Upper lobe of left lung (tissue), 6 donors: ENCODE measurements around the gene ARHGAP10. TPM values are rescaled to one million over a fixed set of nuclear protein-coding genes. Genes with fewer than 3 reads are reported as not detected.

Experiments
- ATAC-seq, 2 donors: fragments of 200-7000 bp; cut with Tn5 transposase; one replicate each; pipeline ENCODE4 v1.9.1; 2022; ENCODE audit warnings: mild to moderate bottlenecking in 2 of 2, moderate library complexity in 2 of 2; ENCODE audit not compliant: low FRiP score in 2 of 2
- DNase-seq, 2 donors: peaks; one replicate each; pipeline ENCODE4 v3.0.0-alpha.2; 2019 to 2020
- H3K27ac ChIP-seq, 4 donors: fragments of 200-600 bp; sonication (generic); one replicate each; pipeline ENCODE4 v1.5.1; 2016 to 2019
- H3K27me3 ChIP-seq, 4 donors: fragments of 200-600 bp; sonication (generic); one replicate each; pipeline ENCODE4 v1.5.1; 2017 to 2019
- H3K36me3 ChIP-seq, 4 donors: fragments of 200-600 bp; sonication (generic); one replicate each; pipeline ENCODE4 v1.5.1; 2016 to 2019
- H3K4me1 ChIP-seq, 4 donors: fragments of 200-600 bp; sonication (generic); one replicate each; pipeline ENCODE4 v1.5.1; 2018 to 2019
- H3K4me3 ChIP-seq, 4 donors: fragments of 200-600 bp; sonication (generic); one replicate each; pipeline ENCODE4 v1.5.1; 2017 to 2019; ENCODE audit warnings: mild to moderate bottlenecking in 2 of 4, moderate library complexity in 1 of 4
- H3K9me3 ChIP-seq, 4 donors: fragments of 200-600 bp; sonication (generic); one replicate each; pipeline ENCODE4 v1.5.1; 2018 to 2019
- CTCF ChIP-seq, 6 experiments: fragments of 450-650 bp in 4 of 6; fragments of 200-600 bp in 2 of 6; sonication (generic) in 2 of 6; IDR thresholded peaks; one replicate each; pipeline ENCODE4 v1.5.1; 2016 to 2019; ENCODE audit warnings: antibody characterized with exemption in 6 of 6
- EP300 ChIP-seq, 4 donors: sonication (generic); formaldehyde crosslinking; IDR thresholded peaks; one replicate each; pipeline ENCODE4 v1.5.1; 2017; ENCODE audit warnings: antibody characterized with exemption in 4 of 4, control low read depth in 2 of 4
- POLR2A ChIP-seq, 4 donors: fragments of 450-650 bp; IDR thresholded peaks; one replicate each; pipeline ENCODE4 v1.5.1; 2016 to 2017; ENCODE audit warnings: antibody characterized with exemption in 4 of 4, mild to moderate bottlenecking in 2 of 4
- POLR2AphosphoS5 ChIP-seq, 2 donors: sonication (generic); formaldehyde crosslinking; IDR thresholded peaks; one replicate each; pipeline ENCODE4 v1.5.1; 2017; ENCODE audit warnings: antibody characterized with exemption in 2 of 2
- WGBS, 2 donors: methylation state at CpG; one replicate each; pipeline ENCODE4 v1.1.5; 2017 to 2018; 5-methylcytosine and 5-hydroxymethylcytosine counted together
- total RNA-seq, 6 donors: library from RNA; depleted of rRNA in 4 of 6; stranded (reverse); fragments of >200 nt in 4 of 6; gene quantifications; one replicate each; pipeline versions ENCODE4 v1.1.0 to v1.2.1, GENCODE V29; 2016 to 2021
- donor health status: DM: no; HTN: no; CAD: no; lungs with moderate emphysema.
- donor health status: DM: no; HTN: yes; CAD: no; lungs with severe emphysema.

ARHGAP10 gene
- total RNA-seq, 6 donors from 2014 or later: 25.9 to 47.1 (median 29.5) TPM

GRCh38 chr4:147736458-147736857, 4.6 kb downstream of the ARHGAP10 start:
- no peak overlapping the region for H3K4me3 ChIP-seq
- H3K27me3 ChIP-seq: no peaks in the 10 kb centered on the region
- no peaks in the 10 kb centered on the region for H3K9me3 ChIP-seq
- WGBS, 2 donors: 80 to 86% methylated on average over 3 of the region's 3 CpGs
- no peak for DNase-seq
- no peak for TF ChIP-seq POLR2AphosphoS5 (IDR thresholded peaks at IDR 0.05)
- TF ChIP-seq EP300 (IDR thresholded peaks at IDR 0.05): no peak
- TF ChIP-seq CTCF (IDR thresholded peaks at IDR 0.05): no peak
- TF ChIP-seq POLR2A (IDR thresholded peaks at IDR 0.05): no peak
- peaks cover 0 to 28% (median 23%) of the 10 kb centered on the region in 4 donors for H3K4me1 ChIP-seq
- H3K36me3 ChIP-seq: no peaks in the 10 kb centered on the region
- no peak for ATAC-seq
- H3K27ac ChIP-seq: no peak overlapping the region

GRCh38 chr4:147737623-147738022, 5.7 kb downstream of the ARHGAP10 start:
- ATAC-seq (no peak), DNase-seq (no peak)
- WGBS, 2 donors: 89 to 95% methylated on average over 2 of the region's 2 CpGs
- Histone ChIP-seq H3K4me1 (peaks cover 0 to 27% (median 24%) of the 10 kb centered on the region in 4 donors), H3K27ac (no peak overlapping the region), H3K27me3 (no peaks in the 10 kb centered on the region), H3K9me3 (no peaks in the 10 kb centered on the region), H3K36me3 (no peaks in the 10 kb centered on the region), H3K4me3 (no peak overlapping the region)
- TF ChIP-seq CTCF (IDR thresholded peaks at IDR 0.05) (no peak), POLR2A (IDR thresholded peaks at IDR 0.05) (no peak), POLR2AphosphoS5 (IDR thresholded peaks at IDR 0.05) (no peak), EP300 (IDR thresholded peaks at IDR 0.05) (no peak)

GRCh38 chr4:147739239-147739823, 7.4 kb downstream of the ARHGAP10 start:
- DNase-seq (no peak), ATAC-seq (no peak)
- 84 to 88% methylated on average over 7 of the region's 7 CpGs for WGBS, 2 donors
- no peaks in the 10 kb centered on the region for H3K27me3 ChIP-seq
- TF ChIP-seq POLR2AphosphoS5 (IDR thresholded peaks at IDR 0.05) (no peak), POLR2A (IDR thresholded peaks at IDR 0.05) (no peak), EP300 (IDR thresholded peaks at IDR 0.05) (no peak), CTCF (IDR thresholded peaks at IDR 0.05) (no peak)
- no peaks in the 10 kb centered on the region for H3K9me3 ChIP-seq
- H3K36me3 ChIP-seq: no peaks in the 10 kb centered on the region
- peaks cover 0 to 14% (median 9%) of the 10 kb centered on the region in 4 donors for H3K4me1 ChIP-seq
- H3K4me3 ChIP-seq: no peak overlapping the region
- H3K27ac ChIP-seq: no peak overlapping the region

- ATAC-seq: no peak
- 76 to 85% methylated on average over 3 of the region's 3 CpGs for WGBS, 2 donors
- Histone ChIP-seq H3K4me1 (peaks cover 0 to 11% (median 6%) of the 10 kb centered on the region in 4 donors), H3K36me3 (no peaks in the 10 kb centered on the region), H3K27me3 (no peaks in the 10 kb centered on the region), H3K27ac (no peak overlapping the region), H3K9me3 (no peaks in the 10 kb centered on the region), H3K4me3 (no peak overlapping the region)
- no peak for DNase-seq
- TF ChIP-seq POLR2A (IDR thresholded peaks at IDR 0.05): no peak
- TF ChIP-seq POLR2AphosphoS5 (IDR thresholded peaks at IDR 0.05): no peak
- no peak for TF ChIP-seq EP300 (IDR thresholded peaks at IDR 0.05)
- TF ChIP-seq CTCF (IDR thresholded peaks at IDR 0.05): no peak
Observed at GRCh38 chr4:147740176-147740575, 8.3 kb downstream of the ARHGAP10 start.

- Histone ChIP-seq H3K27me3 (no peaks in the 10 kb centered on the region), H3K27ac (no peak overlapping the region), H3K36me3 (no peaks in the 10 kb centered on the region), H3K4me3 (no peak overlapping the region), H3K9me3 (no peaks in the 10 kb centered on the region), H3K4me1 (peaks cover 0 to 11% (median 0%) of the 10 kb centered on the region in 4 donors)
- WGBS, 2 donors: 57 to 91% methylated on average over 1 of the region's 1 CpG
- TF ChIP-seq EP300 (IDR thresholded peaks at IDR 0.05) (no peak), CTCF (IDR thresholded peaks at IDR 0.05) (no peak), POLR2A (IDR thresholded peaks at IDR 0.05) (no peak), POLR2AphosphoS5 (IDR thresholded peaks at IDR 0.05) (no peak)
- no peak for ATAC-seq
- DNase-seq: no peak
Observed at GRCh38 chr4:147741190-147741788, 9.4 kb downstream of the ARHGAP10 start.
